ENCODE data around the gene DNAH8. TPM values are rescaled to one million over a fixed set of nuclear protein-coding genes. Genes with fewer than 3 reads are reported as not detected.

Gene DNAH8
- total RNA-seq, 1 experiment from 2014 or later: not detected

- BruUV-seq (replicated peaks): no TSS peak
- no peak for TF ChIP-seq CTCF (IDR thresholded peaks at IDR 0.05; ENCODE audit: unreplicated experiment)
- intact Hi-C loops (cut with micrococcal nuclease): no loop called here
- no peaks in the 10 kb centered on the region for H3K36me3 Mint-ChIP-seq (ENCODE audit: insufficient read depth, unreplicated experiment)
- H3K4me1 Mint-ChIP-seq (ENCODE audit: insufficient read depth, unreplicated experiment): no peaks in the 10 kb centered on the region
- CTCF ChIA-PET: interaction anchor here (0.7 kb wide), 1 partner anchor 174 kb away, joined by 3 read pairs; no protein-coding TSS in a partner anchor
- DNase-seq (ENCODE audit: unreplicated experiment): no peak
- H3K4me3 Mint-ChIP-seq (ENCODE audit: unreplicated experiment): no peak overlapping the region
- no peak overlapping the region for H3K27ac Mint-ChIP-seq (ENCODE audit: low read depth, unreplicated experiment)
- H3K9me3 Mint-ChIP-seq (ENCODE audit: unreplicated experiment): no peaks in the 10 kb centered on the region
- POLR2A ChIA-PET: interaction anchor here (0.7 kb wide), 1 partner anchor 26 kb away, joined by 3 read pairs; no protein-coding TSS in a partner anchor
- peaks cover 11% of the 10 kb centered on the region for H3K27me3 Mint-ChIP-seq (ENCODE audit: insufficient read depth, unreplicated experiment)
Observed at GRCh38 chr6:38708496-38708895, 6.6 kb upstream of the DNAH8 start.

- Mint-ChIP-seq H3K4me3 (ENCODE audit: unreplicated experiment) (no peak overlapping the region), H3K27me3 (ENCODE audit: insufficient read depth, unreplicated experiment) (peaks cover 11% of the 10 kb centered on the region), H3K27ac (ENCODE audit: low read depth, unreplicated experiment) (no peak overlapping the region), H3K36me3 (ENCODE audit: insufficient read depth, unreplicated experiment) (no peaks in the 10 kb centered on the region), H3K4me1 (ENCODE audit: insufficient read depth, unreplicated experiment) (no peaks in the 10 kb centered on the region), H3K9me3 (ENCODE audit: unreplicated experiment) (no peaks in the 10 kb centered on the region)
- no peak for DNase-seq (ENCODE audit: unreplicated experiment)
- no TSS peak for BruUV-seq (replicated peaks)
- ChIA-PET CTCF (interaction anchor here (0.6 to 1.9 kb wide), 5 partner anchors 10 to 1083 kb away, joined by 3 to 7 read pairs (median 4); no protein-coding TSS in a partner anchor), POLR2A (interaction anchor here (1.0 to 1.3 kb wide), 3 partner anchors 10 to 12 kb away, joined by 3 to 5 read pairs (median 4); partner anchors contain the start of gene GLO1)
- TF ChIP-seq CTCF (IDR thresholded peaks at IDR 0.05; ENCODE audit: unreplicated experiment): no peak
- intact Hi-C loops (cut with micrococcal nuclease): no loop called here
Observed at GRCh38 chr6:38713812-38714211, 1.3 kb upstream of the DNAH8 start.

- TF ChIP-seq CTCF (IDR thresholded peaks at IDR 0.05; ENCODE audit: unreplicated experiment): no peak
- Mint-ChIP-seq H3K4me1 (ENCODE audit: insufficient read depth, unreplicated experiment) (no peaks in the 10 kb centered on the region), H3K27ac (ENCODE audit: low read depth, unreplicated experiment) (no peak overlapping the region), H3K4me3 (ENCODE audit: unreplicated experiment) (no peak overlapping the region), H3K36me3 (ENCODE audit: insufficient read depth, unreplicated experiment) (no peaks in the 10 kb centered on the region), H3K27me3 (ENCODE audit: insufficient read depth, unreplicated experiment) (peaks cover 11% of the 10 kb centered on the region), H3K9me3 (ENCODE audit: unreplicated experiment) (no peaks in the 10 kb centered on the region)
- intact Hi-C loops (cut with micrococcal nuclease): no loop called here
- no peak for DNase-seq (ENCODE audit: unreplicated experiment)
- ChIA-PET POLR2A (interaction anchor here (1.0 to 1.3 kb wide), 2 partner anchors 10 to 13 kb away, joined by 3 to 4 read pairs; no protein-coding TSS in a partner anchor), CTCF (interaction anchor here (0.6 to 1.9 kb wide), 4 partner anchors 35 to 1084 kb away, joined by 3 to 7 read pairs (median 5); no protein-coding TSS in a partner anchor)
- no TSS peak for BruUV-seq (replicated peaks)
Observed at GRCh38 chr6:38714239-38715015, 684 bp upstream of the DNAH8 start.

GRCh38 chr6:38716825-38717224 is 1.7 kb downstream of the DNAH8 start:
- H3K4me1 Mint-ChIP-seq (ENCODE audit: insufficient read depth, unreplicated experiment): peaks cover 8% of the 10 kb centered on the region
- intact Hi-C loops (cut with micrococcal nuclease): no loop called here
- no TSS peak for BruUV-seq (replicated peaks)

More at GRCh38 chr6:38716825-38717224, 1.7 kb downstream of the DNAH8 start:
- POLR2A ChIA-PET: interaction anchor here (0.6 kb wide), 1 partner anchor 11 kb away, joined by 3 read pairs; no protein-coding TSS in a partner anchor
- TF ChIP-seq CTCF (IDR thresholded peaks at IDR 0.05; ENCODE audit: unreplicated experiment): no peak
- CTCF ChIA-PET: no interaction called here
- no peaks in the 10 kb centered on the region for H3K27me3 Mint-ChIP-seq (ENCODE audit: insufficient read depth, unreplicated experiment)
- no peak for DNase-seq (ENCODE audit: unreplicated experiment)
- no peak overlapping the region for H3K27ac Mint-ChIP-seq (ENCODE audit: low read depth, unreplicated experiment)
- no peaks in the 10 kb centered on the region for H3K9me3 Mint-ChIP-seq (ENCODE audit: unreplicated experiment)
- no peaks in the 10 kb centered on the region for H3K36me3 Mint-ChIP-seq (ENCODE audit: insufficient read depth, unreplicated experiment)
- no peak overlapping the region for H3K4me3 Mint-ChIP-seq (ENCODE audit: unreplicated experiment)

All from MCF 10A (cell line).